ENCODE data around the gene HUNK. TPM values are rescaled to one million over a fixed set of nuclear protein-coding genes. Genes with fewer than 3 reads are reported as not detected.

HUNK gene
- total RNA-seq, 3 donors from 2014 or later: 0.05 to 0.61 (median 0.05) TPM

Other genes with a start within 250 kb of the HUNK start
- gene SOD1, start 213.3 kb upstream of the HUNK start, total RNA-seq: 100 to 1,000 TPM; 284 to 308 (median 295) TPM
- 10 to 100 TPM; 56.9 to 60.1 (median 59.7) TPM for gene SCAF4, start 140.9 kb upstream of the HUNK start, total RNA-seq